KMS-11 (cell line): ENCODE measurements around the gene SFPQ.

ENCODE experiments used
- H2AFZ ChIP-seq: fragments of 200-600 bp; sonication (generic); 2 replicates; pipeline ENCODE4 v1.6.1; 2016; ENCODE audit warnings: antibody characterized with exemption, mixed run types, low read depth
- H3K27ac ChIP-seq: fragments of 200-600 bp; sonication (generic); 2 replicates; pipeline ENCODE4 v1.6.1; 2016; ENCODE audit warnings: mild to moderate bottlenecking, mixed run types
- H3K27me3 ChIP-seq: fragments of 200-600 bp; sonication (generic); 2 replicates; pipeline ENCODE4 v1.6.1; 2017; ENCODE audit warnings: mild to moderate bottlenecking, low read depth, mixed run types, moderate library complexity; ENCODE audit not compliant: insufficient read depth
- H3K36me3 ChIP-seq: fragments of 200-600 bp; sonication (generic); 2 replicates; pipeline ENCODE4 v1.6.1; 2017; ENCODE audit warnings: mild to moderate bottlenecking, mixed run types; ENCODE audit not compliant: insufficient read depth
- H3K4me1 ChIP-seq: fragments of 200-600 bp; sonication (generic); 2 replicates; pipeline ENCODE4 v1.6.1; 2016; ENCODE audit warnings: mild to moderate bottlenecking, low read depth, mixed run types; ENCODE audit not compliant: poor library complexity, severe bottlenecking
- H3K4me2 ChIP-seq: fragments of 200-600 bp; sonication (generic); 2 replicates; pipeline ENCODE4 v1.7.0; 2016; ENCODE audit warnings: mild to moderate bottlenecking, mixed run types
- H3K4me3 ChIP-seq: fragments of 200-600 bp; sonication (generic); IDR thresholded peaks from 2 replicates; pipeline ENCODE4 v1.6.1; 2017; ENCODE audit warnings: low read depth, low read length, mixed read lengths; ENCODE audit not compliant: insufficient read depth
- H3K79me2 ChIP-seq: fragments of 200-600 bp; sonication (generic); 2 replicates; pipeline ENCODE4 v1.6.1; 2016; ENCODE audit warnings: low read depth, mixed run types; ENCODE audit not compliant: insufficient read depth
- H3K9ac ChIP-seq: fragments of 200-600 bp; sonication (generic); 2 replicates; pipeline ENCODE4 v1.6.1; 2016; ENCODE audit warnings: mild to moderate bottlenecking, mixed run types
- H4K20me1 ChIP-seq: fragments of 200-600 bp; sonication (generic); 2 replicates; pipeline ENCODE4 v1.6.1; 2016; ENCODE audit warnings: mild to moderate bottlenecking, mixed run types; ENCODE audit not compliant: insufficient read depth
- TF ChIP-seq, protein P1 (sequence below): fragments of 200-600 bp; sonication (generic); conservative IDR thresholded peaks from 2 replicates; pipeline ENCODE4 v1.6.1; 2017; ENCODE audit warnings: low read depth, mild to moderate bottlenecking, antibody characterized with exemption, low read length, moderate library complexity, mixed read lengths

The SFPQ gene

DNA sequence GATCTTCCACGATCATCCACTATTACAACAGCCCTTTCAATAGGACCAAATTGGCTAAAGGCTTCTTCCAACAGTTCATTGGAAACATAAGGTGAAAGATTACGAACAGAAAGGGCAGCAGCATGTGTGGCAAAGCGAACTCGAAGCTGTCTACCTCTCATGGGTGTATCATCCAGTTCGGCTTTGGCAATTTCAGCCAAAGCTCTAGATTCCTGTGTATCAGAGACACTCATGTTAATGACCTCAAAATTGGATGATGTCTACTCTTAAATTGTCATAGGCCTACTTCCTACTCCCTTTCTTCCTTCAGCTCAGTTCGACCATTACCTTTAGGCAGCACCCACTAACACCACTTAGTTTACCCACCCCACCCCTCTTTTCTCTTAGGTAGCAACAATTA, 2.2 kb downstream of the SFPQ start:
- Histone ChIP-seq H3K27me3 (no peaks in the 10 kb centered on the region), H3K9ac (peak overlapping the region; percentile 99; the same call in 1 of the 2 replicates), H3K36me3 (peaks cover 55% of the 10 kb centered on the region), H4K20me1 (peaks cover 52% of the 10 kb centered on the region), H3K4me1 (peaks cover 28% of the 10 kb centered on the region), H3K27ac (no peak overlapping the region; the same call in 1 of the 2 replicates), H3K79me2 (peaks cover 72% of the 10 kb centered on the region), H3K4me3 (no peak overlapping the region), H3K4me2 (peak overlapping the region; percentile 97), H2AFZ (no peak overlapping the region)
- TF ChIP-seq, protein P1, sequence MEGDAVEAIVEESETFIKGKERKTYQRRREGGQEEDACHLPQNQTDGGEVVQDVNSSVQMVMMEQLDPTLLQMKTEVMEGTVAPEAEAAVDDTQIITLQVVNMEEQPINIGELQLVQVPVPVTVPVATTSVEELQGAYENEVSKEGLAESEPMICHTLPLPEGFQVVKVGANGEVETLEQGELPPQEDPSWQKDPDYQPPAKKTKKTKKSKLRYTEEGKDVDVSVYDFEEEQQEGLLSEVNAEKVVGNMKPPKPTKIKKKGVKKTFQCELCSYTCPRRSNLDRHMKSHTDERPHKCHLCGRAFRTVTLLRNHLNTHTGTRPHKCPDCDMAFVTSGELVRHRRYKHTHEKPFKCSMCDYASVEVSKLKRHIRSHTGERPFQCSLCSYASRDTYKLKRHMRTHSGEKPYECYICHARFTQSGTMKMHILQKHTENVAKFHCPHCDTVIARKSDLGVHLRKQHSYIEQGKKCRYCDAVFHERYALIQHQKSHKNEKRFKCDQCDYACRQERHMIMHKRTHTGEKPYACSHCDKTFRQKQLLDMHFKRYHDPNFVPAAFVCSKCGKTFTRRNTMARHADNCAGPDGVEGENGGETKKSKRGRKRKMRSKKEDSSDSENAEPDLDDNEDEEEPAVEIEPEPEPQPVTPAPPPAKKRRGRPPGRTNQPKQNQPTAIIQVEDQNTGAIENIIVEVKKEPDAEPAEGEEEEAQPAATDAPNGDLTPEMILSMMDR, result no peak

DNA sequence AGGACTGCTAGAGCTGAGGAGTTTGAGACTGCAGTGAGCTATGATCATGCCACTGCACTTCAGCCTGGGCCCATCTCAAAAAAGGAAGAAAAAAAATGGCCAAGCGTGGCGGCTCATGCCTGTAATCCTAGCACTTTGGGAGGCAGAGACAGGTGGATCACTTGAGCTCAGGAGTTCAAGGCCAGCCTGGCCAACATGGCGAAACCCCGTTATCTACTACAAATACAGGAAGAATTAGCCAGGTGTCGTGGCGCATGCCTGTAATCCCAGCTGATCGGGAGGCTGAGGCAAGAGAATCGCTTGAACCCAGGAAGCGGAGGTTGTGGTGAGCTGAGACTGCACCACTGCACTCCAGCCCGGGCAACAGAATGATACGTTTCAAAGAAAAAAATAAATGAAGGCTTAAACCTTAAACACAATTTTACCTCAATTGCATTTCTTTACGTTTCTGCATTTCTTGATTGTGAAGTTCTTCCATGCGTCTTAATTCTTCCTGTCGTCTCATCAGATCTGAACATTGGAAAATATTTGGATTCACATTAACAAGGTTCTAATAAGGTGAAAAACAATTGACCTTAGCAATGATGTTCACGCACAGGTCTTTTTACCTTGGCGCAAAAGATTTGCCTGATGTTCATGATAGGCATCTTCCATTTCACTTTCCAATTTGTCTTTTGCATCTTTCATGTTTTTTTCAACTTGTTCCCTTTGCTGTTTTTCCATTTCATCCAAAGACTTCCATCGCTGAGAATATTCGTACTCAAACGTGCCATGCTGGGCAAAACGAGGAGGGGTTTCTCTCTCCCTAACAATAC, 4.2 kb downstream of the SFPQ start:
- Histone ChIP-seq H3K79me2 (peaks cover 91% of the 10 kb centered on the region), H3K36me3 (peaks cover 67% of the 10 kb centered on the region), H3K27me3 (no peaks in the 10 kb centered on the region), H3K4me2 (no peak overlapping the region; the same call in 1 of the 2 replicates), H3K27ac (no peak overlapping the region), H2AFZ (no peak overlapping the region), H3K4me1 (peaks cover 30% of the 10 kb centered on the region), H3K9ac (no peak overlapping the region), H3K4me3 (no peak overlapping the region), H4K20me1 (peaks cover 62% of the 10 kb centered on the region)
- TF ChIP-seq, protein P1, result no peak

DNA sequence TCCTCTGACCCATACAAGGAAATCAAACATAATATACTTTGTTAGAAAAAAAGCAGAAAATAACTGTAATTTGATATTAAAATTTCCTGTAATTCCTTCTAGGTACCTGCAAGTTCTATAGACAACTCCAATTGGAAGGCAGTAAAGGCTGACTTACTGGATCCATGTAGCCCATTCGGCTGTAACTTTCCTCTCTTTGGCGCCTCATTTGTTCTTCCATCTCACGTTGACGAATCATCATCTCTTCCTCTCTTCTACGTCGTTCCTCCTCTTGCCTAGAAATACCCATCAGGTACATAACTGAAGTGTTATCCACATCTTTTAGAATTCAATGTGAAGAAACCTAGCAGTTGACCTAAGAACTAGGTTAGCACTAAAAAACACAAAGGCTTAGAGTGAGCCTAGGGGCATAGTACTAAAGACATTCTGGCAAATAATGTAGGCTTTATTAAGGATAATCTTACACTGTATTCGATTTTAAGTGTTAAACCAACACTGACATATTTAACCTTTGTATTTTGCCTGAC, 5.1 kb downstream of the SFPQ start:
- H3K27me3 ChIP-seq, result no peaks in the 10 kb centered on the region
- peaks cover 72% of the 10 kb centered on the region for H3K36me3 ChIP-seq
- peaks cover 96% of the 10 kb centered on the region for H3K79me2 ChIP-seq
- peaks cover 67% of the 10 kb centered on the region for H4K20me1 ChIP-seq
- TF ChIP-seq, protein P1, result no peak
- no peak overlapping the region for H3K9ac ChIP-seq
- H3K27ac ChIP-seq, result no peak overlapping the region
- H3K4me1 ChIP-seq, result peaks cover 30% of the 10 kb centered on the region
- no peak overlapping the region for H2AFZ ChIP-seq
- no peak overlapping the region for H3K4me2 ChIP-seq
- H3K4me3 ChIP-seq, result no peak overlapping the region

DNA sequence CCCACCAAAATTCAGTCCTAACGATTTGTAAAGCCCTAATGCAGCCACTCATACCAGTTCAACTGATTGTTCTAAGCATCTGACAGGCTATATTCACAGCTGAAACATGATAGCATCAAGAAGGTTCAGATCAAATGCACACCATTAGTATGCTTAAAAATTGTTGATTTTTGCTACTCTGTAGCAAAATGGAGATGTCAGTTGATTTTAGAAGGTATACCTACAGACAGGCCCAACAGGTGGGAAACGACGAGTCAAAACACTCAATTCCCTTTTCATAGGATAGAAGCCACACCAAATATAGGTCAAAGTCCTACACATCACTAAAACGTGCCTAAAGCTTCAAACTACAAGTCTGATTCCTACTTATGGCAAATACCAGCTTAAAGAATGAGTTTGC, 6.7 kb downstream of the SFPQ start:
- H3K27me3 ChIP-seq, result no peaks in the 10 kb centered on the region
- no peak overlapping the region for H3K4me3 ChIP-seq
- TF ChIP-seq, protein P1, result no peak
- H3K27ac ChIP-seq, result no peak overlapping the region
- H3K9ac ChIP-seq, result no peak overlapping the region
- peaks cover 83% of the 10 kb centered on the region for H3K79me2 ChIP-seq
- peaks cover 30% of the 10 kb centered on the region for H3K4me1 ChIP-seq
- H3K36me3 ChIP-seq, result peaks cover 67% of the 10 kb centered on the region
- H4K20me1 ChIP-seq, result peaks cover 69% of the 10 kb centered on the region
- no peak overlapping the region for H2AFZ ChIP-seq
- H3K4me2 ChIP-seq, result no peak overlapping the region; the same call in 1 of the 2 replicates
